Large intestine (tissue), 3 donors: Measurements from ENCODE around the gene CHRNA1. TPM values are rescaled to one million over a fixed set of nuclear protein-coding genes. Genes with fewer than 3 reads are reported as not detected.
"Not testable (repeated sequence)": the region's sequence is repeated elsewhere in the genome, so short reads cannot be mapped to it uniquely, and the experiment has no call there.

Experiments
- DNase-seq, 2 donors: peaks; one replicate each; pipeline versions ENCODE4 v3.0.0 to v3.0.0-alpha.2; 2013
- H3K27ac ChIP-seq: one replicate; pipeline ENCODE4 v1.5.1; 2013; ENCODE audit warnings: low read length
- H3K27me3 ChIP-seq: 2 replicates; pipeline ENCODE4 v1.6.1; 2013; ENCODE audit warnings: low read length; ENCODE audit not compliant: control insufficient read depth, insufficient read depth
- H3K36me3 ChIP-seq: 2 replicates; pipeline ENCODE4 v1.6.1; 2013; ENCODE audit warnings: low read length; ENCODE audit not compliant: control insufficient read depth, insufficient read depth
- H3K4me1 ChIP-seq: one replicate; pipeline ENCODE4 v1.6.1; 2013; ENCODE audit warnings: low read length; ENCODE audit not compliant: control insufficient read depth, insufficient read depth
- H3K4me3 ChIP-seq: one replicate; pipeline ENCODE4 v1.5.1; 2013; ENCODE audit warnings: low read length
- H3K9me3 ChIP-seq: one replicate; pipeline ENCODE4 v1.6.1; 2013; ENCODE audit warnings: mild to moderate bottlenecking, low read depth, low read length, moderate library complexity; ENCODE audit not compliant: control insufficient read depth
- WGBS: methylation state at CpG from one replicate; pipeline ENCODE4 v1.1.5; 2013; ENCODE audit warnings: low lambda C conversion rate; ENCODE audit not compliant: insufficient coverage; 5-methylcytosine and 5-hydroxymethylcytosine counted together
- polyA plus RNA-seq: library from polyadenylated mRNA; unstranded; fragments of 120-200 nt; gene quantifications from one replicate; pipeline ENCODE4 v1.2.1, GENCODE V29; 2013

CHRNA1 gene
- polyA plus RNA-seq, 1 donor: 0.57 TPM

- WGBS: no CpG with 5 or more reads among the region's 3 CpGs
- no peaks in the 10 kb centered on the region for H3K9me3 ChIP-seq
- no peaks in the 10 kb centered on the region for H3K4me1 ChIP-seq
Observed at GRCh38 chr2:174717916-174718315, 46.4 kb downstream of the CHRNA1 start.

GRCh38 chr2:174717273-174717672 lies 47.0 kb downstream of the CHRNA1 start:
- H3K36me3 ChIP-seq: no peaks in the 10 kb centered on the region
- H3K27me3 ChIP-seq: peaks cover 4% of the 10 kb centered on the region
- no peaks in the 10 kb centered on the region for H3K9me3 ChIP-seq
- DNase-seq: no peak
- H3K4me1 ChIP-seq: no peaks in the 10 kb centered on the region
- no peak overlapping the region for H3K4me3 ChIP-seq
- no peak overlapping the region for H3K27ac ChIP-seq
- WGBS: 82% methylated on average over 4 of the region's 6 CpGs

More at GRCh38 chr2:174717916-174718315, 46.4 kb downstream of the CHRNA1 start:
- Histone ChIP-seq H3K4me3 (no peak overlapping the region), H3K27me3 (peaks cover 4% of the 10 kb centered on the region), H3K36me3 (no peaks in the 10 kb centered on the region), H3K27ac (no peak overlapping the region)
- DNase-seq: no peak

- no peaks in the 10 kb centered on the region for H3K4me1 ChIP-seq
- H3K27ac ChIP-seq: no peak overlapping the region
- no peaks in the 10 kb centered on the region for H3K9me3 ChIP-seq
- H3K4me3 ChIP-seq: no peak overlapping the region
- H3K27me3 ChIP-seq: peaks cover 4% of the 10 kb centered on the region
- no peaks in the 10 kb centered on the region for H3K36me3 ChIP-seq
- no CpG with 5 or more reads among the region's 3 CpGs for WGBS
- DNase-seq: no peak
Observed at GRCh38 chr2:174716785-174717184, 47.5 kb downstream of the CHRNA1 start.

GRCh38 chr2:174713686-174714085 lies 50.6 kb downstream of the CHRNA1 start:
- Histone ChIP-seq H3K27me3 (no peaks in the 10 kb centered on the region), H3K4me1 (no peaks in the 10 kb centered on the region), H3K27ac (no peak overlapping the region), H3K9me3 (peaks cover 3% of the 10 kb centered on the region), H3K36me3 (no peaks in the 10 kb centered on the region), H3K4me3 (no peak overlapping the region)
- DNase-seq: no peak
- WGBS: no CpG with 5 or more reads among the region's 2 CpGs

GRCh38 chr2:174711206-174711605 lies 53.1 kb downstream of the CHRNA1 start:
- DNase-seq: no peak
- Histone ChIP-seq H3K27ac (no peak overlapping the region), H3K4me3 (no peak overlapping the region), H3K4me1 (no peaks in the 10 kb centered on the region), H3K9me3 (peaks cover 3% of the 10 kb centered on the region), H3K27me3 (peaks cover 3% of the 10 kb centered on the region), H3K36me3 (no peaks in the 10 kb centered on the region)
- 86% methylated on average over 3 of the region's 6 CpGs for WGBS

GRCh38 chr2:174709416-174710004 lies 54.8 kb downstream of the CHRNA1 start:
- H3K27ac ChIP-seq, H3K4me1 ChIP-seq, H3K9me3 ChIP-seq, H3K4me3 ChIP-seq, H3K27me3 ChIP-seq, H3K36me3 ChIP-seq, DNase-seq: not testable (repeated sequence)
- WGBS: no CpG with 5 or more reads among the region's 32 CpGs

- no CpG with 5 or more reads among the region's 9 CpGs for WGBS
- H3K4me1 ChIP-seq: no peaks in the 10 kb centered on the region
Observed at GRCh38 chr2:174708713-174709112, 55.6 kb downstream of the CHRNA1 start.

GRCh38 chr2:174705321-174705720 lies 59.0 kb downstream of the CHRNA1 start:
- H3K9me3 ChIP-seq: peaks cover 3% of the 10 kb centered on the region
- no peak overlapping the region for H3K4me3 ChIP-seq
- peaks cover 7% of the 10 kb centered on the region for H3K27me3 ChIP-seq
- no peak for DNase-seq
- no peaks in the 10 kb centered on the region for H3K4me1 ChIP-seq
- 0% methylated on average over 1 of the region's 4 CpGs for WGBS
- H3K36me3 ChIP-seq: no peaks in the 10 kb centered on the region
- H3K27ac ChIP-seq: no peak overlapping the region

More at GRCh38 chr2:174708713-174709112, 55.6 kb downstream of the CHRNA1 start:
- H3K27me3 ChIP-seq: peaks cover 7% of the 10 kb centered on the region
- no peak overlapping the region for H3K4me3 ChIP-seq
- peaks cover 3% of the 10 kb centered on the region for H3K9me3 ChIP-seq
- DNase-seq: no peak
- H3K36me3 ChIP-seq: no peaks in the 10 kb centered on the region
- H3K27ac ChIP-seq: no peak overlapping the region

- WGBS: no CpG with 5 or more reads among the region's 1 CpG
- H3K9me3 ChIP-seq: peaks cover 3% of the 10 kb centered on the region
- no peaks in the 10 kb centered on the region for H3K4me1 ChIP-seq
- no peak for DNase-seq
- H3K27ac ChIP-seq: no peak overlapping the region
- H3K27me3 ChIP-seq: peaks cover 7% of the 10 kb centered on the region
- no peaks in the 10 kb centered on the region for H3K36me3 ChIP-seq
- no peak overlapping the region for H3K4me3 ChIP-seq
Observed at GRCh38 chr2:174704642-174705041, 59.6 kb downstream of the CHRNA1 start.

- Histone ChIP-seq H3K36me3 (no peaks in the 10 kb centered on the region), H3K4me1 (no peaks in the 10 kb centered on the region), H3K27me3 (peaks cover 7% of the 10 kb centered on the region), H3K27ac (no peak overlapping the region), H3K4me3 (no peak overlapping the region), H3K9me3 (no peaks in the 10 kb centered on the region)
- no CpG with 5 or more reads among the region's 3 CpGs for WGBS
- no peak for DNase-seq
Observed at GRCh38 chr2:174704061-174704460, 60.2 kb downstream of the CHRNA1 start.

- no CpG with 5 or more reads among the region's 3 CpGs for WGBS
- H3K9me3 ChIP-seq: no peaks in the 10 kb centered on the region
- no peak for DNase-seq
- peaks cover 7% of the 10 kb centered on the region for H3K27me3 ChIP-seq
- no peaks in the 10 kb centered on the region for H3K36me3 ChIP-seq
- no peak overlapping the region for H3K27ac ChIP-seq
- H3K4me3 ChIP-seq: no peak overlapping the region
- no peaks in the 10 kb centered on the region for H3K4me1 ChIP-seq
Observed at GRCh38 chr2:174703430-174703829, 60.8 kb downstream of the CHRNA1 start.
